ENCODE measurements around the gene EPB41.

- TF ChIP-seq, protein P1, sequence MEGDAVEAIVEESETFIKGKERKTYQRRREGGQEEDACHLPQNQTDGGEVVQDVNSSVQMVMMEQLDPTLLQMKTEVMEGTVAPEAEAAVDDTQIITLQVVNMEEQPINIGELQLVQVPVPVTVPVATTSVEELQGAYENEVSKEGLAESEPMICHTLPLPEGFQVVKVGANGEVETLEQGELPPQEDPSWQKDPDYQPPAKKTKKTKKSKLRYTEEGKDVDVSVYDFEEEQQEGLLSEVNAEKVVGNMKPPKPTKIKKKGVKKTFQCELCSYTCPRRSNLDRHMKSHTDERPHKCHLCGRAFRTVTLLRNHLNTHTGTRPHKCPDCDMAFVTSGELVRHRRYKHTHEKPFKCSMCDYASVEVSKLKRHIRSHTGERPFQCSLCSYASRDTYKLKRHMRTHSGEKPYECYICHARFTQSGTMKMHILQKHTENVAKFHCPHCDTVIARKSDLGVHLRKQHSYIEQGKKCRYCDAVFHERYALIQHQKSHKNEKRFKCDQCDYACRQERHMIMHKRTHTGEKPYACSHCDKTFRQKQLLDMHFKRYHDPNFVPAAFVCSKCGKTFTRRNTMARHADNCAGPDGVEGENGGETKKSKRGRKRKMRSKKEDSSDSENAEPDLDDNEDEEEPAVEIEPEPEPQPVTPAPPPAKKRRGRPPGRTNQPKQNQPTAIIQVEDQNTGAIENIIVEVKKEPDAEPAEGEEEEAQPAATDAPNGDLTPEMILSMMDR (IDR thresholded peaks at IDR 0.05; ENCODE audit: poor library complexity): no peak
- TF ChIP-seq EZH2 (IDR thresholded peaks at IDR 0.05; ENCODE audit: borderline replicate concordance) (no peak), EZH2phosphoT487 (IDR thresholded peaks at IDR 0.05; ENCODE audit: low read depth, severe bottlenecking, unreplicated experiment) (no peak)
Observed at GRCh38 chr1:29125788-29126187, 211.4 kb downstream of the EPB41 start.

All from hepatocyte (in vitro differentiated cells).